ENCODE measurements around the gene CSRNP3. TPM values are rescaled to one million over a fixed set of nuclear protein-coding genes. Genes with fewer than 3 reads are reported as not detected.

CSRNP3 gene
- polyA plus RNA-seq, 1 experiment: 0.25 TPM

- no peak overlapping the region for H3K27ac ChIP-seq (ENCODE audit: low read depth, low read length)
- no peak for DNase-seq (ENCODE audit: low read depth, low spot score)
- no peaks in the 10 kb centered on the region for H3K9me3 ChIP-seq (ENCODE audit: control insufficient read depth, insufficient read depth, low read length)
- POLR2A ChIA-PET: no interaction called here
- H3K27me3 ChIP-seq (ENCODE audit: control insufficient read depth, insufficient read depth, low read length): no peaks in the 10 kb centered on the region
- no peak overlapping the region for H3K4me3 ChIP-seq (ENCODE audit: low read depth, low read length)
- CTCF ChIA-PET: interaction anchor here (1.0 kb wide), 1 partner anchor 439 kb away, joined by 3 read pairs; no protein-coding TSS in a partner anchor
- no peak for TF ChIP-seq CTCF (IDR thresholded peaks at IDR 0.05; ENCODE audit: low read depth, low read length)
Observed at GRCh38 chr2:165435611-165436010, 33.9 kb upstream of the CSRNP3 start.

- Histone ChIP-seq H3K9me3 (ENCODE audit: control insufficient read depth, insufficient read depth, low read length) (no peaks in the 10 kb centered on the region), H3K27ac (ENCODE audit: low read depth, low read length) (no peak overlapping the region), H3K4me3 (ENCODE audit: low read depth, low read length) (no peak overlapping the region), H3K27me3 (ENCODE audit: control insufficient read depth, insufficient read depth, low read length) (no peaks in the 10 kb centered on the region)
- DNase-seq (ENCODE audit: low read depth, low spot score): no peak
- no peak for TF ChIP-seq CTCF (IDR thresholded peaks at IDR 0.05; ENCODE audit: low read depth, low read length)
- POLR2A ChIA-PET: no interaction called here
- CTCF ChIA-PET: interaction anchor here (0.7 to 1.6 kb wide), 3 partner anchors 36 to 539 kb away, joined by 3 to 5 read pairs (median 5); no protein-coding TSS in a partner anchor
Observed at GRCh38 chr2:165436559-165436958, 32.9 kb upstream of the CSRNP3 start.

- Histone ChIP-seq H3K27ac (ENCODE audit: low read depth, low read length) (no peak overlapping the region), H3K9me3 (ENCODE audit: control insufficient read depth, insufficient read depth, low read length) (no peaks in the 10 kb centered on the region), H3K27me3 (ENCODE audit: control insufficient read depth, insufficient read depth, low read length) (no peaks in the 10 kb centered on the region), H3K4me3 (ENCODE audit: low read depth, low read length) (no peak overlapping the region)
- no peak for TF ChIP-seq CTCF (IDR thresholded peaks at IDR 0.05; ENCODE audit: low read depth, low read length)
- ChIA-PET CTCF (no interaction called here), POLR2A (no interaction called here)
- DNase-seq (ENCODE audit: low read depth, low spot score): no peak
Observed at GRCh38 chr2:165440367-165440766, 29.1 kb upstream of the CSRNP3 start.

- ChIA-PET POLR2A (no interaction called here), CTCF (no interaction called here)
- no peak for DNase-seq (ENCODE audit: low read depth, low spot score)
- H3K27ac ChIP-seq (ENCODE audit: low read depth, low read length): no peak overlapping the region
- no peaks in the 10 kb centered on the region for H3K27me3 ChIP-seq (ENCODE audit: control insufficient read depth, insufficient read depth, low read length)
- TF ChIP-seq CTCF (IDR thresholded peaks at IDR 0.05; ENCODE audit: low read depth, low read length): no peak
- no peaks in the 10 kb centered on the region for H3K9me3 ChIP-seq (ENCODE audit: control insufficient read depth, insufficient read depth, low read length)
- no peak overlapping the region for H3K4me3 ChIP-seq (ENCODE audit: low read depth, low read length)
Observed at GRCh38 chr2:165443511-165443910, 26.0 kb upstream of the CSRNP3 start.

- Histone ChIP-seq H3K27ac (ENCODE audit: low read depth, low read length) (no peak overlapping the region), H3K4me3 (ENCODE audit: low read depth, low read length) (no peak overlapping the region), H3K27me3 (ENCODE audit: control insufficient read depth, insufficient read depth, low read length) (no peaks in the 10 kb centered on the region), H3K9me3 (ENCODE audit: control insufficient read depth, insufficient read depth, low read length) (no peaks in the 10 kb centered on the region)
- no peak for TF ChIP-seq CTCF (IDR thresholded peaks at IDR 0.05; ENCODE audit: low read depth, low read length)
- POLR2A ChIA-PET: no interaction called here
- no peak for DNase-seq (ENCODE audit: low read depth, low spot score)
- CTCF ChIA-PET: interaction anchor here (0.7 kb wide), 1 partner anchor 154 kb away, joined by 4 read pairs; no protein-coding TSS in a partner anchor
Observed at GRCh38 chr2:165448406-165448805, 21.1 kb upstream of the CSRNP3 start.
